Measurements from ENCODE around the gene TAOK1. TPM values are rescaled to one million over a fixed set of nuclear protein-coding genes. Genes with fewer than 3 reads are reported as not detected.

TAOK1 gene
- total RNA-seq, 4 donors from 2014 or later: 24.6 to 102 (median 64.9) TPM

GRCh38 chr17:29560316-29560715 lies 170.2 kb downstream of the TAOK1 start:
- intact Hi-C loops (cut with DNase I; ENCODE audit: low total_unique reads): no loop called here
- no peaks in the 10 kb centered on the region for H3K4me1 ChIP-seq
- no peak overlapping the region for H3K4me3 ChIP-seq
- no peaks in the 10 kb centered on the region for H3K27me3 ChIP-seq
- H3K36me3 ChIP-seq: no peaks in the 10 kb centered on the region
- DNase-seq: no peak
- no peak for TF ChIP-seq POLR2A (IDR thresholded peaks at IDR 0.05)
- TF ChIP-seq, protein P1, sequence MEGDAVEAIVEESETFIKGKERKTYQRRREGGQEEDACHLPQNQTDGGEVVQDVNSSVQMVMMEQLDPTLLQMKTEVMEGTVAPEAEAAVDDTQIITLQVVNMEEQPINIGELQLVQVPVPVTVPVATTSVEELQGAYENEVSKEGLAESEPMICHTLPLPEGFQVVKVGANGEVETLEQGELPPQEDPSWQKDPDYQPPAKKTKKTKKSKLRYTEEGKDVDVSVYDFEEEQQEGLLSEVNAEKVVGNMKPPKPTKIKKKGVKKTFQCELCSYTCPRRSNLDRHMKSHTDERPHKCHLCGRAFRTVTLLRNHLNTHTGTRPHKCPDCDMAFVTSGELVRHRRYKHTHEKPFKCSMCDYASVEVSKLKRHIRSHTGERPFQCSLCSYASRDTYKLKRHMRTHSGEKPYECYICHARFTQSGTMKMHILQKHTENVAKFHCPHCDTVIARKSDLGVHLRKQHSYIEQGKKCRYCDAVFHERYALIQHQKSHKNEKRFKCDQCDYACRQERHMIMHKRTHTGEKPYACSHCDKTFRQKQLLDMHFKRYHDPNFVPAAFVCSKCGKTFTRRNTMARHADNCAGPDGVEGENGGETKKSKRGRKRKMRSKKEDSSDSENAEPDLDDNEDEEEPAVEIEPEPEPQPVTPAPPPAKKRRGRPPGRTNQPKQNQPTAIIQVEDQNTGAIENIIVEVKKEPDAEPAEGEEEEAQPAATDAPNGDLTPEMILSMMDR (IDR thresholded peaks at IDR 0.05): no peak
- H3K9me3 ChIP-seq: no peaks in the 10 kb centered on the region
- H3K27ac ChIP-seq: no peak overlapping the region

DNA sequence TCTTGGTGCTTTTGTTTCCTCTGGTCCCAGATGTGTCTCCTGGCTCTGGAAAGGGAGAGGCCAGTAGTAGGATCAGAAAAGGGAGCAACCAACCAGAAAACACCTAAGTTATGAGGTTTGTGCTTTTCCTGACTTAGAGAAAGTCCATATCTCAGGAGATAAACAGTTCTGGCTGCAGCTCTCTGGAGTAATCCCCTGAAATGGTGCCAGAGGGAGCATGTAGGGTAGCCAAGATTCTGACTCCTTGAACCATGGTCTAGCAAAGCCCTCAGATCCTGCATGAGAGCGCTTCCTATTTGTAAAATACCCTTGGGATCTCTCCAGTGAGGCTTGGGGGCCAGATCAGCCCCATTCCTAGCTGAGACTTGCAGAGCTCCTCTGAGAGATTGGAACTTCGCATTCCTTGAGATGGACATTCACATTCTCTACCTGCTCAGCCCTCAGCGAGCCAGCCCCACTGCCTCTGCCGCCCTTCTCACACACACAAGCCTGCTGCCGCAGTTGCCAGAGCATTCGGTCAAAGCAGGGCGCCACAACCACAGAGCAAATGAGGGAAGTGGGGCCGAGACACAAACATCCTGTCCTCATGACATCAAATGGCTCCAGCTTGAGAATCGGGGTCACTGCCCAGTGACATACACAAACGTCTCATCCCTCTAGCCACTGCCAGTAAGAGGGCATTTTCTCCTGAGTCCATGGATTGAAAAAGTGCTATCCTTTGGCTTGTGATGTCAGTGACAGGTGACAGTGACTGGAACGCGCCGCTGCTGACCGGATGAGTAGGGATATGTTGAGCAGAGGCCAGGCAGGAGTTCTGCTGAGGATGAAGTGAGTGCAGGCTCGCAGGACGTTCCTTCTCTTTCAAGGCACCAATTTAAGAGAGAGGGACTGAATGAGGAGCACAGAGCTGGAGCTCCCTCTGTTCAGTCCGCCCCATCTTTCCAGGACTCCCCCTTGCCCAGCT lies 171.7 kb downstream of the TAOK1 start:
- H3K4me3 ChIP-seq: no peak overlapping the region
- H3K4me1 ChIP-seq: no peaks in the 10 kb centered on the region
- no peaks in the 10 kb centered on the region for H3K27me3 ChIP-seq
- TF ChIP-seq, protein P1 (IDR thresholded peaks at IDR 0.05): no peak
- H3K27ac ChIP-seq: no peak overlapping the region
- DNase-seq: no peak
- intact Hi-C loops (cut with DNase I; ENCODE audit: low total_unique reads): no loop called here
- no peaks in the 10 kb centered on the region for H3K36me3 ChIP-seq
- no peaks in the 10 kb centered on the region for H3K9me3 ChIP-seq

- no peaks in the 10 kb centered on the region for H3K36me3 ChIP-seq
- no peaks in the 10 kb centered on the region for H3K4me1 ChIP-seq
- H3K4me3 ChIP-seq: no peak overlapping the region
- DNase-seq: no peak
- no peaks in the 10 kb centered on the region for H3K9me3 ChIP-seq
- H3K27me3 ChIP-seq: no peaks in the 10 kb centered on the region
- TF ChIP-seq, protein P1 (IDR thresholded peaks at IDR 0.05): no peak
- TF ChIP-seq POLR2A (IDR thresholded peaks at IDR 0.05): no peak
- no peak overlapping the region for H3K27ac ChIP-seq
- intact Hi-C loops (cut with DNase I; ENCODE audit: low total_unique reads): no loop called here
These were observed 172.5 kb downstream of the TAOK1 start for GRCh38 chr17:29562615-29563014.

DNA sequence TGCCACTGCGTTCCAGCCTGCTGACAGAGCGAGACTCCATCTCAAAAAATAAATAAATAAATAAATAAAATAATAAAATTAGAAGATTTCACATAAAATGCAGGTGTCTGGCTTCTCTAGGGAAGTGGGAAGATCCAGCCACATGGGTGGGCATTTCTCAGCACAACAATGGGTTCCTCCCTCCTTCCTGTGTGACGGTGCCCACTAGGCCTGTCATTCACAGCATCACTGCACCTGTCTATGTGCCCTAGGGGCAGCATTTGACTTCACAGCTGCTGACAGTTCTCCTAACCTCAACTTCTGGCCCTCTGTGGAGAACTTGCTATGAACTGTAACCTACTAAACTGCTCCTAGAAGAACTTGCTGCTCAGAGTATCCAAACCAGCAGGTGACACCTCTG lies 173.7 kb downstream of the TAOK1 start:
- no peak for TF ChIP-seq POLR2A (IDR thresholded peaks at IDR 0.05)
- TF ChIP-seq, protein P1 (IDR thresholded peaks at IDR 0.05): no peak
- H3K4me1 ChIP-seq: no peaks in the 10 kb centered on the region
- DNase-seq: no peak
- intact Hi-C loops (cut with DNase I; ENCODE audit: low total_unique reads): no loop called here
- H3K27ac ChIP-seq: no peak overlapping the region
- no peaks in the 10 kb centered on the region for H3K9me3 ChIP-seq
- no peaks in the 10 kb centered on the region for H3K27me3 ChIP-seq
- no peak overlapping the region for H3K4me3 ChIP-seq
- H3K36me3 ChIP-seq: no peaks in the 10 kb centered on the region

All from uterus (tissue), 4 donors.